Measurements from ENCODE around the gene PRKN. TPM values are rescaled to one million over a fixed set of nuclear protein-coding genes. Genes with fewer than 3 reads are reported as not detected.

The PRKN gene
- total and polyA plus RNA-seq, 3 experiments from 2014 or later: 0.22 to 1.0 (median 0.55) TPM

- ChIA-PET CTCF (interaction anchor here (1.1 to 2.2 kb wide), 3 partner anchors 22 to 25 kb away, joined by 3 to 6 read pairs (median 5); no protein-coding TSS in a partner anchor), POLR2A (no interaction called here)
- H3K4me1 ChIP-seq (ENCODE audit: insufficient read depth, low read length): peaks cover 7% of the 10 kb centered on the region
- H3K9me3 ChIP-seq (ENCODE audit: low read length): no peaks in the 10 kb centered on the region
- no peaks in the 10 kb centered on the region for H3K27me3 ChIP-seq (ENCODE audit: insufficient read depth, low read length, poor library complexity, severe bottlenecking)
- no peaks in the 10 kb centered on the region for H3K36me3 ChIP-seq (ENCODE audit: insufficient read depth, low read length)
- Mint-ChIP-seq H3K27me3 (peaks cover 0 to 12% of the 10 kb centered on the region in 2 donors), H3K27ac (peak overlapping the region in 2 of 8 donors; percentile 19 to 81), H3K36me3 (peaks cover 0 to 3% (median 0%) of the 10 kb centered on the region in 3 donors), H3K4me3 (no peak overlapping the region), H3K4me1 (no peaks in the 10 kb centered on the region), H3K9me3 (no peaks in the 10 kb centered on the region)
- H3K4me3 ChIP-seq (ENCODE audit: low read length): no peak overlapping the region
- DNase-seq: no peak
- no peak overlapping the region for H3K27ac ChIP-seq (ENCODE audit: low read depth, low read length)
These were observed 1331.8 kb downstream of the PRKN start for GRCh38 chr6:161395716-161396231.

GRCh38 chr6:161394437-161394836, 1333.1 kb downstream of the PRKN start:
- Mint-ChIP-seq H3K9me3 (no peaks in the 10 kb centered on the region), H3K4me1 (no peaks in the 10 kb centered on the region), H3K27ac (no peak overlapping the region), H3K36me3 (no peaks in the 10 kb centered on the region), H3K27me3 (peaks cover 0 to 5% of the 10 kb centered on the region in 2 donors), H3K4me3 (no peak overlapping the region)
- Histone ChIP-seq H3K4me3 (ENCODE audit: low read length) (no peak overlapping the region), H3K27me3 (ENCODE audit: insufficient read depth, low read length, poor library complexity, severe bottlenecking) (no peaks in the 10 kb centered on the region), H3K4me1 (ENCODE audit: insufficient read depth, low read length) (peaks cover 7% of the 10 kb centered on the region), H3K36me3 (ENCODE audit: insufficient read depth, low read length) (no peaks in the 10 kb centered on the region), H3K9me3 (ENCODE audit: low read length) (no peaks in the 10 kb centered on the region), H3K27ac (ENCODE audit: low read depth, low read length) (no peak overlapping the region)
- CTCF ChIA-PET: interaction anchor here (1.5 to 2.2 kb wide), 3 partner anchors 19 to 464 kb away, joined by 4 to 6 read pairs (median 4); no protein-coding TSS in a partner anchor
- POLR2A ChIA-PET: no interaction called here
- no peak for DNase-seq

- Mint-ChIP-seq H3K4me1 (no peaks in the 10 kb centered on the region), H3K4me3 (no peak overlapping the region), H3K9me3 (no peaks in the 10 kb centered on the region), H3K36me3 (peaks cover 0 to 5% (median 0%) of the 10 kb centered on the region in 3 donors), H3K27me3 (peaks cover 0 to 3% of the 10 kb centered on the region in 2 donors), H3K27ac (no peak overlapping the region)
- ChIA-PET POLR2A (no interaction called here), CTCF (interaction anchor here (1.5 to 1.7 kb wide), 2 partner anchors 19 to 463 kb away, joined by 4 read pairs; no protein-coding TSS in a partner anchor)
- Histone ChIP-seq H3K27me3 (ENCODE audit: insufficient read depth, low read length, poor library complexity, severe bottlenecking) (no peaks in the 10 kb centered on the region), H3K4me1 (ENCODE audit: insufficient read depth, low read length) (peaks cover 7% of the 10 kb centered on the region), H3K4me3 (ENCODE audit: low read length) (no peak overlapping the region), H3K9me3 (ENCODE audit: low read length) (no peaks in the 10 kb centered on the region), H3K27ac (ENCODE audit: low read depth, low read length) (no peak overlapping the region), H3K36me3 (ENCODE audit: insufficient read depth, low read length) (no peaks in the 10 kb centered on the region)
- peak in 4 of 5 donors; percentile 34 to 72 (median 56) for DNase-seq
These were observed 1333.7 kb downstream of the PRKN start for GRCh38 chr6:161393839-161394364.

- H3K36me3 Mint-ChIP-seq: peaks cover 0 to 5% (median 0%) of the 10 kb centered on the region in 3 donors
- H3K27me3 ChIP-seq (ENCODE audit: insufficient read depth, low read length, poor library complexity, severe bottlenecking): no peaks in the 10 kb centered on the region
- DNase-seq: no peak
- peaks cover 7% of the 10 kb centered on the region for H3K4me1 ChIP-seq (ENCODE audit: insufficient read depth, low read length)
- H3K4me3 Mint-ChIP-seq: no peak overlapping the region
- H3K27ac Mint-ChIP-seq: peak overlapping the region in 1 of 8 donors; percentile 8
- H3K27me3 Mint-ChIP-seq: no peaks in the 10 kb centered on the region
- no peak overlapping the region for H3K27ac ChIP-seq (ENCODE audit: low read depth, low read length)
- H3K9me3 Mint-ChIP-seq: no peaks in the 10 kb centered on the region
- CTCF ChIA-PET: interaction anchor here (1.2 to 1.7 kb wide), 3 partner anchors 18 to 463 kb away, joined by 4 to 5 read pairs (median 4); no protein-coding TSS in a partner anchor
- POLR2A ChIA-PET: no interaction called here
- H3K36me3 ChIP-seq (ENCODE audit: insufficient read depth, low read length): no peaks in the 10 kb centered on the region
- H3K4me1 Mint-ChIP-seq: no peaks in the 10 kb centered on the region
- H3K4me3 ChIP-seq (ENCODE audit: low read length): no peak overlapping the region
- no peaks in the 10 kb centered on the region for H3K9me3 ChIP-seq (ENCODE audit: low read length)
These were observed 1334.3 kb downstream of the PRKN start for GRCh38 chr6:161393292-161393691.

- ChIA-PET CTCF (no interaction called here), POLR2A (no interaction called here)
- no peaks in the 10 kb centered on the region for H3K4me1 Mint-ChIP-seq
- H3K27ac Mint-ChIP-seq: no peak overlapping the region
- H3K9me3 Mint-ChIP-seq: peaks cover 0 to 3% (median 0%) of the 10 kb centered on the region in 5 donors
- DNase-seq: no peak
- Histone ChIP-seq H3K4me1 (ENCODE audit: insufficient read depth, low read length) (peaks cover 7% of the 10 kb centered on the region), H3K27ac (ENCODE audit: low read depth, low read length) (no peak overlapping the region), H3K4me3 (ENCODE audit: low read length) (no peak overlapping the region), H3K27me3 (ENCODE audit: insufficient read depth, low read length, poor library complexity, severe bottlenecking) (no peaks in the 10 kb centered on the region), H3K36me3 (ENCODE audit: insufficient read depth, low read length) (no peaks in the 10 kb centered on the region), H3K9me3 (ENCODE audit: low read length) (no peaks in the 10 kb centered on the region)
- H3K27me3 Mint-ChIP-seq: no peaks in the 10 kb centered on the region
- no peak overlapping the region for H3K4me3 Mint-ChIP-seq
- peaks cover 0 to 5% (median 0%) of the 10 kb centered on the region in 3 donors for H3K36me3 Mint-ChIP-seq
These were observed 1337.8 kb downstream of the PRKN start for GRCh38 chr6:161389756-161390155.

- no peaks in the 10 kb centered on the region for H3K27me3 ChIP-seq (ENCODE audit: insufficient read depth, low read length, poor library complexity, severe bottlenecking)
- no peak for DNase-seq
- no peaks in the 10 kb centered on the region for H3K4me1 ChIP-seq (ENCODE audit: insufficient read depth, low read length)
- H3K27ac ChIP-seq (ENCODE audit: low read depth, low read length): no peak overlapping the region
- CTCF ChIA-PET: no interaction called here
- Mint-ChIP-seq H3K4me1 (no peaks in the 10 kb centered on the region), H3K27ac (no peak overlapping the region), H3K9me3 (peaks cover 0 to 3% (median 0%) of the 10 kb centered on the region in 5 donors), H3K4me3 (no peak overlapping the region), H3K36me3 (peaks cover 0 to under 1% (median 0%) of the 10 kb centered on the region in 3 donors), H3K27me3 (no peaks in the 10 kb centered on the region)
- H3K4me3 ChIP-seq (ENCODE audit: low read length): no peak overlapping the region
- POLR2A ChIA-PET: no interaction called here
- H3K36me3 ChIP-seq (ENCODE audit: insufficient read depth, low read length): no peaks in the 10 kb centered on the region
- H3K9me3 ChIP-seq (ENCODE audit: low read length): no peaks in the 10 kb centered on the region
These were observed 1343.6 kb downstream of the PRKN start for GRCh38 chr6:161383951-161384350.

- no peaks in the 10 kb centered on the region for H3K9me3 ChIP-seq (ENCODE audit: low read length)
These were observed 1347.6 kb downstream of the PRKN start for GRCh38 chr6:161379834-161380582.

GRCh38 chr6:161378115-161378514, 1349.5 kb downstream of the PRKN start:
- Mint-ChIP-seq H3K4me3 (no peak overlapping the region), H3K36me3 (no peaks in the 10 kb centered on the region), H3K27me3 (peaks cover 4% of the 10 kb centered on the region in 2 donors), H3K27ac (no peak overlapping the region), H3K4me1 (no peaks in the 10 kb centered on the region), H3K9me3 (no peaks in the 10 kb centered on the region)
- ChIA-PET CTCF (no interaction called here), POLR2A (no interaction called here)
- H3K4me1 ChIP-seq (ENCODE audit: insufficient read depth, low read length): no peaks in the 10 kb centered on the region
- no peak overlapping the region for H3K27ac ChIP-seq (ENCODE audit: low read depth, low read length)
- H3K9me3 ChIP-seq (ENCODE audit: low read length): no peaks in the 10 kb centered on the region
- H3K27me3 ChIP-seq (ENCODE audit: insufficient read depth, low read length, poor library complexity, severe bottlenecking): no peaks in the 10 kb centered on the region
- H3K4me3 ChIP-seq (ENCODE audit: low read length): no peak overlapping the region
- no peak for DNase-seq
- no peaks in the 10 kb centered on the region for H3K36me3 ChIP-seq (ENCODE audit: insufficient read depth, low read length)

More at GRCh38 chr6:161379834-161380582, 1347.6 kb downstream of the PRKN start:
- H3K4me3 ChIP-seq (ENCODE audit: low read length): no peak overlapping the region
- Mint-ChIP-seq H3K4me3 (no peak overlapping the region), H3K9me3 (no peaks in the 10 kb centered on the region), H3K27ac (peak overlapping the region in 1 of 8 donors; percentile 2), H3K4me1 (no peaks in the 10 kb centered on the region), H3K36me3 (no peaks in the 10 kb centered on the region), H3K27me3 (peaks cover 4% of the 10 kb centered on the region in 2 donors)
- no peaks in the 10 kb centered on the region for H3K4me1 ChIP-seq (ENCODE audit: insufficient read depth, low read length)
- no peaks in the 10 kb centered on the region for H3K36me3 ChIP-seq (ENCODE audit: insufficient read depth, low read length)
- ChIA-PET POLR2A (no interaction called here), CTCF (interaction anchor here (1.1 kb wide), 2 partner anchors 9 to 50 kb away, joined by 4 to 6 read pairs; no protein-coding TSS in a partner anchor)
- no peak for DNase-seq
- no peak overlapping the region for H3K27ac ChIP-seq (ENCODE audit: low read depth, low read length)
- H3K27me3 ChIP-seq (ENCODE audit: insufficient read depth, low read length, poor library complexity, severe bottlenecking): no peaks in the 10 kb centered on the region
